ENCODE measurements around the gene C6orf136.
"Not testable (repeated sequence)": the region's sequence is repeated elsewhere in the genome, so short reads cannot be mapped to it uniquely, and the experiment has no call there.

C6orf136 gene

DNA sequence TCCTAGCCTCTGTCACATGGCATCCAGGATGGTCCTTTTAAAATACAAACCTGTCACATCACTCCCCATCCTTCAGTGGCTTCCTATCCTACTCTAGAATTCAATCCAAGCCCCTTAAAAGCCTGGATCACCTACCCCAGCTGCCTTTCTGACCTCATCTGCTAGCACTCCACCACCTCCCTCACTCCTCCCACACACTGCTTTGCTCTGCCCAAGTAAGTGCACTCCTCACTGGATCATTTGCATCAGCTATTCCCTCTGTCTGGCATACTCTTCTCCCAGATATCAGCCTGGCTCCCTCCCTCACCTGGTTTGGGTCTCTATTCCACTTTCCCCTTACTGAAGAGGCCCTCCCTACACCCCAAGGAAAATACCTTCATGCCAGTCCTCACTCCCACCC, 10.5 kb downstream of the C6orf136 start:
- H3K9ac ChIP-seq: no peak overlapping the region
- H3K79me2 ChIP-seq (ENCODE audit: insufficient read depth, low read depth): no peaks in the 10 kb centered on the region
- TF ChIP-seq, protein P1, sequence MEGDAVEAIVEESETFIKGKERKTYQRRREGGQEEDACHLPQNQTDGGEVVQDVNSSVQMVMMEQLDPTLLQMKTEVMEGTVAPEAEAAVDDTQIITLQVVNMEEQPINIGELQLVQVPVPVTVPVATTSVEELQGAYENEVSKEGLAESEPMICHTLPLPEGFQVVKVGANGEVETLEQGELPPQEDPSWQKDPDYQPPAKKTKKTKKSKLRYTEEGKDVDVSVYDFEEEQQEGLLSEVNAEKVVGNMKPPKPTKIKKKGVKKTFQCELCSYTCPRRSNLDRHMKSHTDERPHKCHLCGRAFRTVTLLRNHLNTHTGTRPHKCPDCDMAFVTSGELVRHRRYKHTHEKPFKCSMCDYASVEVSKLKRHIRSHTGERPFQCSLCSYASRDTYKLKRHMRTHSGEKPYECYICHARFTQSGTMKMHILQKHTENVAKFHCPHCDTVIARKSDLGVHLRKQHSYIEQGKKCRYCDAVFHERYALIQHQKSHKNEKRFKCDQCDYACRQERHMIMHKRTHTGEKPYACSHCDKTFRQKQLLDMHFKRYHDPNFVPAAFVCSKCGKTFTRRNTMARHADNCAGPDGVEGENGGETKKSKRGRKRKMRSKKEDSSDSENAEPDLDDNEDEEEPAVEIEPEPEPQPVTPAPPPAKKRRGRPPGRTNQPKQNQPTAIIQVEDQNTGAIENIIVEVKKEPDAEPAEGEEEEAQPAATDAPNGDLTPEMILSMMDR (conservative IDR thresholded peaks at IDR 0.05; ENCODE audit: low read depth, low read length): no peak
- H3K4me1 ChIP-seq (ENCODE audit: low read depth, poor library complexity, severe bottlenecking): no peaks in the 10 kb centered on the region
- no peaks in the 10 kb centered on the region for H4K20me1 ChIP-seq (ENCODE audit: insufficient read depth)
- H2AFZ ChIP-seq (ENCODE audit: low read depth): no peak overlapping the region
- H3K36me3 ChIP-seq (ENCODE audit: insufficient read depth): no peaks in the 10 kb centered on the region; the same call in 1 of the 2 replicates
- H3K4me3 ChIP-seq (IDR thresholded peaks at IDR 0.05; ENCODE audit: insufficient read depth, low read depth, low read length): no peak overlapping the region
- H3K27me3 ChIP-seq (ENCODE audit: insufficient read depth, low read depth): no peaks in the 10 kb centered on the region
- H3K27ac ChIP-seq: no peak overlapping the region; the same call in 1 of the 2 replicates
- H3K4me2 ChIP-seq: no peak overlapping the region

DNA sequence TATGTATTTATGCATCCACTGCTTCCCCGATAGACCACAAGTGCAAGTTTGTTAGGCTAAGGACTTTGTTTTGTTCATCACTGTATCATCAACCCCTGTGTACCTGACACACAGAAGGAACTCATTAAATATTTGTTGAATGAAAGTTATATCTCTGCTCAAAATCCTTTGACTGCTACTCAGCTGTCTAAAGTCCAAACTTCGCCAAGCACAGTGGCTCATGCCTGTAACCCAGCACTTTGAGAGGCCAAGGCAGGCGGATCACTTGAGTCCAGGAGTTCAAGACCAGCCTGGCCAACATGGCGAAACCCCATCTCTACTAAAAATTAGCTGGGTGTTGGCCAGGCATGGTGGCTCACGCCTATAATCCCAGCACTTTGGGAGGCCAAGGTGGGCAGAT, 11.0 kb downstream of the C6orf136 start:
- not testable (repeated sequence) for H2AFZ ChIP-seq (ENCODE audit: low read depth); H3K4me2 ChIP-seq; H3K4me3 ChIP-seq (IDR thresholded peaks at IDR 0.05; ENCODE audit: insufficient read depth, low read depth, low read length); H3K4me1 ChIP-seq (ENCODE audit: low read depth, poor library complexity, severe bottlenecking); H3K27me3 ChIP-seq (ENCODE audit: insufficient read depth, low read depth); H3K79me2 ChIP-seq (ENCODE audit: insufficient read depth, low read depth); H3K9ac ChIP-seq; H3K27ac ChIP-seq; H4K20me1 ChIP-seq (ENCODE audit: insufficient read depth); H3K36me3 ChIP-seq (ENCODE audit: insufficient read depth)

DNA sequence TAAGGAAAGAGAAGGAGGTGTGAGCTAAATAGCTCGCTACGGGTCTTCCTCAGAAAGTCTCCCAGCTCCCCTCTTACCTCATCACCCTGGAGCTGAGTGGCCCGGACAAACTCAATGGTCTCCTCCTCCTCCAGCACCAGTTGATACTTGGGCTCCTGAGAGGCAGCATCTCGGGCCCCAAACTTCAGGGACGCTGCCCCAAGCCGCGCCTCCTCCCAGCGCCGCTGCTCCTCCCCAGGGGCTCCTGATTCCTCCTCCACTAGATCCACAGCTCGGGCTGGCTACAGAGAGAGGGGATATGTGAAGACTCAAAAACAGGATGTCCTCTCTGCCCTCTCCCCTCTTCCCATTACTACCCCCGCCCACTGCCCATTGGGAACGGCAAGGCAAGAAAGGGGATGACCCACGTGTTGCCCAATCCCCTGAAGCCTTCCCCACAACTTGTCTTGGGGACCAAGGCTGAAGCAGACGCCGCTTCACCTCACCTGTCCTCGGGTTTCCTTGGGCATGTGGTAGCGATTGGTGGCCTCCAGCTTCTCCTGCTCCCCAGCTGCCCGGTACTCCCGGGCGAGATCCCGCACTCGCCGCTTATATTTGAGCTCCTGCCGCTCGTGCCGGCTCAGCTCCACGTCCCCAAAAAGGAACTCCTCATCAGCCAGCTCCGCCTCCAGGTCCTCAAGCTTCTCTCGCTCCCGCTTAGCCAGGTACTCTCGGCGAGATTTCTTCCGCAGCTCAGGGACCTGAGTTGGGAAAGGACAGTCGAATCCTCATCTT, 18.2 kb downstream of the C6orf136 start:
- H2AFZ ChIP-seq (ENCODE audit: low read depth): no peak overlapping the region
- H3K4me2 ChIP-seq: no peak overlapping the region
- no peaks in the 10 kb centered on the region for H4K20me1 ChIP-seq (ENCODE audit: insufficient read depth)
- TF ChIP-seq, protein P1 (conservative IDR thresholded peaks at IDR 0.05; ENCODE audit: low read depth, low read length): no peak
- no peak overlapping the region for H3K27ac ChIP-seq
- H3K27me3 ChIP-seq (ENCODE audit: insufficient read depth, low read depth): no peaks in the 10 kb centered on the region
- H3K36me3 ChIP-seq (ENCODE audit: insufficient read depth): no peaks in the 10 kb centered on the region; the same call in 1 of the 2 replicates
- H3K4me1 ChIP-seq (ENCODE audit: low read depth, poor library complexity, severe bottlenecking): no peaks in the 10 kb centered on the region
- no peak overlapping the region for H3K9ac ChIP-seq
- H3K79me2 ChIP-seq (ENCODE audit: insufficient read depth, low read depth): no peaks in the 10 kb centered on the region
- no peak overlapping the region for H3K4me3 ChIP-seq (IDR thresholded peaks at IDR 0.05; ENCODE audit: insufficient read depth, low read depth, low read length)

DNA sequence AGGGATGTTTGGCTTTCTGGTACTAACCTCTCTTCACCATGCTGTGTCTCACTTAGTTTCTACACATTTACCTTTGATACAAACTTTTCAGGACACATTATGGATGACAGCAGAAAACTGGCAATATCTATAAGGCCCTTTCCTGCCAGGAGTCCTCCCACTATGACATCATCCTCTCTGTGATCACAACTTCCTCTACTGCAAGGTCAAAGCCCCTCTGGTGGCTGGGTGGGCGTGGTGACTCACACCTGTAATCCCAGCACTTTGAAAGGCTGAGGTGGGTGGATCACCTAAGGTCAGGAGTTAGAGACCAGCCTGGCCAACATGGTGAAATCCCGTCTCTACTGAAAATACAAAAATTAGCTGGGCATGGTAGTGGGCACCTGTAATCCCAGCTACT, 19.4 kb downstream of the C6orf136 start:
- H3K4me1 ChIP-seq (ENCODE audit: low read depth, poor library complexity, severe bottlenecking); H3K27ac ChIP-seq; H4K20me1 ChIP-seq (ENCODE audit: insufficient read depth); H3K4me2 ChIP-seq; H3K9ac ChIP-seq; H3K27me3 ChIP-seq (ENCODE audit: insufficient read depth, low read depth); H2AFZ ChIP-seq (ENCODE audit: low read depth); H3K79me2 ChIP-seq (ENCODE audit: insufficient read depth, low read depth); H3K36me3 ChIP-seq (ENCODE audit: insufficient read depth); H3K4me3 ChIP-seq (IDR thresholded peaks at IDR 0.05; ENCODE audit: insufficient read depth, low read depth, low read length): not testable (repeated sequence)

DNA sequence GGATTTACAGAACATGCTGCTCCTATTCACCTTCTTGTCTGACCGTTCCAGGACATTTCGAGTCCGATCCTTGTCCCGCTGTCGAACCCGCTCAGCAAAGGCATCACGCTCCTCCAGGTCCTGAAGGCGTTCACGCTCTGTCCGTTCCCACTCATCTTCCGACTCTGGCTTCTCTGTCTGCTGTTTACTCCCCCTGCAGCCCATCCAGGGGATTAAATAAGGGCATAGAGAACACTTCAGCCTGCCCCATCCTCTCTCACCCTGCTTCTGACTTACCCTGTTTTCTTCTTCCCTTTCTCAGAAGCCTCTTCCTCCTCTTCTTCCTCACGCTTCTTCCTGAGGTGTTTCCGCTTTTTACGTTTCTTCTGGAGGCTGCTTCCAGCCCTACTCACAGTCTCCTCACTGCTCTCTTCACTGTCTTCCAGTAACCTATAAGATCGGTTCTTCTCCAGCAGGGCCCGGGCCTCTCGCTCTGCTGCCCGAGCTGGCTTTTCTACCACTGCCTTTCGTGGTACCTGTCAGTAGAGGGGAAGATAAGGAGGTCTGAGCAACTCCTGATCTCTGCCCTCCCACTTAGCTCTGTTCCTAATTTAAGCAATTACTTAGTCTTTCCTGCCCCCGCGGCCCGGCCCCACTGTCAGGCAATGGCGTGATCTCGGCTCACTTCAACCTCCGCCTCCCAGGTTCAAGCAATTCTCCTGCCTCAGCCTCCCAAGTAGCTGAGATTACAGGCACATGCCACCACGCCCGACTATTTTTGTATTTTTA, 24.0 kb downstream of the C6orf136 start:
- Histone ChIP-seq H3K4me2 (peak overlapping the region; percentile 55; the same call in 1 of the 2 replicates), H3K9ac (no peak overlapping the region), H3K4me3 (IDR thresholded peaks at IDR 0.05; ENCODE audit: insufficient read depth, low read depth, low read length) (no peak overlapping the region), H3K36me3 (ENCODE audit: insufficient read depth) (no peaks in the 10 kb centered on the region), H3K4me1 (ENCODE audit: low read depth, poor library complexity, severe bottlenecking) (peaks cover 16% of the 10 kb centered on the region), H3K27ac (no peak overlapping the region), H3K27me3 (ENCODE audit: insufficient read depth, low read depth) (no peaks in the 10 kb centered on the region), H3K79me2 (ENCODE audit: insufficient read depth, low read depth) (peaks cover 17% of the 10 kb centered on the region; the same call in 1 of the 2 replicates), H4K20me1 (ENCODE audit: insufficient read depth) (no peaks in the 10 kb centered on the region), H2AFZ (ENCODE audit: low read depth) (no peak overlapping the region)
- TF ChIP-seq, protein P1 (conservative IDR thresholded peaks at IDR 0.05; ENCODE audit: low read depth, low read length): peak; percentile 38; the same call in 1 of the 2 replicates

Measured in KMS-11 (cell line).